Trophoblast cell (in vitro differentiated cells and primary cell): ENCODE measurements around the gene MAGI1.

Source experiments
- DNase-seq, 2 donors: peaks; one replicate each; pipeline ENCODE4 v3.0.0-alpha.2; 2016
- H2AFZ ChIP-seq: 2 replicates; pipeline ENCODE4 v1.6.1; 2013; ENCODE audit warnings: low read length, moderate library complexity, mild to moderate bottlenecking; ENCODE audit not compliant: insufficient read depth, poor library complexity
- H2AK5ac ChIP-seq: 2 replicates; pipeline ENCODE4 v1.6.1; 2013; ENCODE audit warnings: mild to moderate bottlenecking, low read length
- H2BK120ac ChIP-seq: 2 replicates; pipeline ENCODE4 v1.6.1; 2013; ENCODE audit warnings: low read length, mild to moderate bottlenecking, moderate library complexity; ENCODE audit not compliant: insufficient read depth, poor library complexity
- H2BK12ac ChIP-seq: 2 replicates; pipeline ENCODE4 v1.6.1; 2013; ENCODE audit warnings: mild to moderate bottlenecking, low read length, moderate library complexity
- H2BK5ac ChIP-seq: 2 replicates; pipeline ENCODE4 v1.6.1; 2013; ENCODE audit warnings: low read length, low read depth, moderate library complexity, mild to moderate bottlenecking; ENCODE audit not compliant: poor library complexity
- H3K14ac ChIP-seq: 2 replicates; pipeline ENCODE4 v1.6.1; 2013; ENCODE audit warnings: mild to moderate bottlenecking, low read length
- H3K18ac ChIP-seq: 2 replicates; pipeline ENCODE4 v1.6.1; 2013; ENCODE audit warnings: mild to moderate bottlenecking, low read length
- H3K23ac ChIP-seq: 2 replicates; pipeline ENCODE4 v1.6.1; 2013; ENCODE audit warnings: low read length
- H3K27ac ChIP-seq: 2 replicates; pipeline ENCODE4 v1.5.1; 2013; ENCODE audit warnings: low read depth, mild to moderate bottlenecking, inconsistent platforms, low read length, moderate library complexity
- H3K27me3 ChIP-seq: 2 replicates; pipeline ENCODE4 v1.6.1; 2013; ENCODE audit warnings: inconsistent platforms, mild to moderate bottlenecking, low read length, moderate library complexity; ENCODE audit not compliant: insufficient read depth
- H3K36me3 ChIP-seq, 2 experiments: 1 replicate in 1 of 2; 2 replicates in 1 of 2; pipeline ENCODE4 v1.6.1; 2013; ENCODE audit warnings: low read length in 2 of 2, mild to moderate bottlenecking in 2 of 2, moderate library complexity in 1 of 2; ENCODE audit not compliant: insufficient read depth in 2 of 2, control insufficient read depth in 1 of 2
- H3K4ac ChIP-seq: 2 replicates; pipeline ENCODE4 v1.6.1; 2013; ENCODE audit warnings: low read depth, mild to moderate bottlenecking, low read length, moderate library complexity
- H3K4me1 ChIP-seq, 2 experiments: 1 replicate in 1 of 2; 2 replicates in 1 of 2; pipeline ENCODE4 v1.6.1; 2013; ENCODE audit warnings: low read length in 2 of 2, mild to moderate bottlenecking in 2 of 2, moderate library complexity in 1 of 2; ENCODE audit not compliant: insufficient read depth in 2 of 2, control insufficient read depth in 1 of 2
- H3K4me2 ChIP-seq: 2 replicates; pipeline ENCODE4 v1.6.1; 2013; ENCODE audit warnings: inconsistent platforms, mild to moderate bottlenecking, low read length, moderate library complexity
- H3K4me3 ChIP-seq: 2 replicates; pipeline ENCODE4 v1.5.1; 2013; ENCODE audit warnings: mild to moderate bottlenecking, low read depth, low read length, inconsistent platforms
- H3K79me1 ChIP-seq: one replicate; pipeline ENCODE4 v1.6.1; 2013; ENCODE audit warnings: low read length
- H3K79me2 ChIP-seq: 2 replicates; pipeline ENCODE4 v1.6.1; 2013; ENCODE audit warnings: low read length, mild to moderate bottlenecking; ENCODE audit not compliant: control insufficient read depth, insufficient read depth, poor library complexity
- H3K9ac ChIP-seq: 2 replicates; pipeline ENCODE4 v1.6.1; 2013; ENCODE audit warnings: mild to moderate bottlenecking, low read length
- H3K9me3 ChIP-seq: 2 replicates; pipeline ENCODE4 v1.6.1; 2013; ENCODE audit warnings: low read depth, mild to moderate bottlenecking, control low read depth, inconsistent platforms, low read length; ENCODE audit not compliant: insufficient read depth
- H4K12ac ChIP-seq: 2 replicates; pipeline ENCODE4 v1.6.1; 2013; ENCODE audit warnings: low read depth, mild to moderate bottlenecking, low read length, moderate library complexity
- H4K8ac ChIP-seq: 2 replicates; pipeline ENCODE4 v1.6.1; 2013; ENCODE audit warnings: low read depth, mild to moderate bottlenecking, low read length, moderate library complexity
- H4K91ac ChIP-seq: one replicate; pipeline ENCODE4 v1.6.1; 2013; ENCODE audit warnings: low read depth, mild to moderate bottlenecking, low read length, moderate library complexity
- WGBS: extraction: QIAGEN DNeasy Blood & Tissue Kit; methylation state at CpG from one replicate; pipeline ENCODE4 v1.1.7; 2013; ENCODE audit warnings: missing lambda C conversion rate; ENCODE audit not compliant: insufficient read length, insufficient coverage; ENCODE audit errors: extremely low coverage; 5-methylcytosine and 5-hydroxymethylcytosine counted together

Gene MAGI1

GRCh38 chr3:65436580-65436979 lies 602.1 kb downstream of the MAGI1 start:
- WGBS: no CpG with 5 or more reads among the region's 1 CpG
- Histone ChIP-seq H3K27ac (no peak overlapping the region), H3K27me3 (no peaks in the 10 kb centered on the region)

GRCh38 chr3:65433480-65433879 lies 605.2 kb downstream of the MAGI1 start:
- no peak overlapping the region for H3K23ac ChIP-seq
- no peak overlapping the region for H2AFZ ChIP-seq
- H3K79me2 ChIP-seq: no peaks in the 10 kb centered on the region
- H2AK5ac ChIP-seq: no peak overlapping the region
- no peak overlapping the region for H3K27ac ChIP-seq
- H2BK120ac ChIP-seq: no peak overlapping the region
- H3K27me3 ChIP-seq: no peaks in the 10 kb centered on the region
- no peak overlapping the region for H3K18ac ChIP-seq
- H3K9ac ChIP-seq: no peak overlapping the region
- no peak for DNase-seq
- no peak overlapping the region for H4K12ac ChIP-seq
- peaks cover 5% of the 10 kb centered on the region in 2 experiments for H3K36me3 ChIP-seq
- no peak overlapping the region for H3K4ac ChIP-seq
- H3K79me1 ChIP-seq: no peaks in the 10 kb centered on the region
- no peak overlapping the region for H4K91ac ChIP-seq
- no peak overlapping the region for H2BK12ac ChIP-seq
- WGBS: no CpG with 5 or more reads among the region's 5 CpGs
- H3K14ac ChIP-seq: no peak overlapping the region
- H4K8ac ChIP-seq: no peak overlapping the region
- no peak overlapping the region for H2BK5ac ChIP-seq
- no peak overlapping the region for H3K4me2 ChIP-seq
- H3K4me1 ChIP-seq: no peaks in the 10 kb centered on the region
- no peaks in the 10 kb centered on the region for H3K9me3 ChIP-seq
- H3K4me3 ChIP-seq: no peak overlapping the region

More at GRCh38 chr3:65436580-65436979, 602.1 kb downstream of the MAGI1 start:
- no peak overlapping the region for H3K9ac ChIP-seq
- no peak overlapping the region for H3K4ac ChIP-seq
- H2AK5ac ChIP-seq: no peak overlapping the region
- no peak overlapping the region for H2BK120ac ChIP-seq
- DNase-seq: no peak
- no peaks in the 10 kb centered on the region for H3K79me2 ChIP-seq
- H4K8ac ChIP-seq: no peak overlapping the region
- H3K4me3 ChIP-seq: no peak overlapping the region
- H3K18ac ChIP-seq: no peak overlapping the region
- H4K12ac ChIP-seq: no peak overlapping the region
- no peak overlapping the region for H3K4me2 ChIP-seq
- H3K79me1 ChIP-seq: no peaks in the 10 kb centered on the region
- H3K9me3 ChIP-seq: no peaks in the 10 kb centered on the region
- no peak overlapping the region for H2BK5ac ChIP-seq
- H2BK12ac ChIP-seq: no peak overlapping the region
- no peak overlapping the region for H3K14ac ChIP-seq
- H2AFZ ChIP-seq: no peak overlapping the region
- peaks cover 0 to 1% of the 10 kb centered on the region in 2 experiments for H3K36me3 ChIP-seq
- H3K23ac ChIP-seq: no peak overlapping the region
- no peak overlapping the region for H4K91ac ChIP-seq
- no peaks in the 10 kb centered on the region for H3K4me1 ChIP-seq

GRCh38 chr3:65432388-65433003 lies 606.2 kb downstream of the MAGI1 start:
- H3K23ac ChIP-seq: no peak overlapping the region
- no peak overlapping the region for H3K27ac ChIP-seq
- no peak overlapping the region for H4K8ac ChIP-seq
- no peaks in the 10 kb centered on the region for H3K27me3 ChIP-seq
- no peak for DNase-seq
- H3K14ac ChIP-seq: no peak overlapping the region
- no peaks in the 10 kb centered on the region for H3K79me2 ChIP-seq
- no peaks in the 10 kb centered on the region for H3K9me3 ChIP-seq
- H2BK120ac ChIP-seq: no peak overlapping the region
- H3K9ac ChIP-seq: no peak overlapping the region
- no peak overlapping the region for H2BK12ac ChIP-seq
- H2BK5ac ChIP-seq: no peak overlapping the region
- H3K4ac ChIP-seq: no peak overlapping the region
- peaks cover 5 to 6% of the 10 kb centered on the region in 2 experiments for H3K36me3 ChIP-seq
- WGBS: no CpG with 5 or more reads among the region's 6 CpGs
- H3K79me1 ChIP-seq: no peaks in the 10 kb centered on the region
- H2AK5ac ChIP-seq: no peak overlapping the region
- no peak overlapping the region for H4K91ac ChIP-seq
- H3K4me2 ChIP-seq: no peak overlapping the region
- no peak overlapping the region for H2AFZ ChIP-seq
- H3K4me1 ChIP-seq: no peaks in the 10 kb centered on the region
- H3K4me3 ChIP-seq: no peak overlapping the region
- H3K18ac ChIP-seq: no peak overlapping the region
- no peak overlapping the region for H4K12ac ChIP-seq

- no peaks in the 10 kb centered on the region for H3K9me3 ChIP-seq
- no peak overlapping the region for H4K8ac ChIP-seq
- H2BK12ac ChIP-seq: no peak overlapping the region
- H3K79me1 ChIP-seq: no peaks in the 10 kb centered on the region
- H3K4me3 ChIP-seq: no peak overlapping the region
- H3K27me3 ChIP-seq: no peaks in the 10 kb centered on the region
- H4K12ac ChIP-seq: no peak overlapping the region
- H3K27ac ChIP-seq: no peak overlapping the region
- no peak overlapping the region for H2BK120ac ChIP-seq
- H3K4me1 ChIP-seq: no peaks in the 10 kb centered on the region
- no peak overlapping the region for H3K4me2 ChIP-seq
- H3K36me3 ChIP-seq: peaks cover 3 to 6% of the 10 kb centered on the region in 2 experiments
- no peak overlapping the region for H3K9ac ChIP-seq
- H3K18ac ChIP-seq: no peak overlapping the region
- no peaks in the 10 kb centered on the region for H3K79me2 ChIP-seq
- H3K23ac ChIP-seq: no peak overlapping the region
- H2AK5ac ChIP-seq: no peak overlapping the region
- no peak overlapping the region for H4K91ac ChIP-seq
- no peak overlapping the region for H2AFZ ChIP-seq
- no peak overlapping the region for H3K4ac ChIP-seq
- peak in 1 of 2 donors; percentile 37 for DNase-seq
- H2BK5ac ChIP-seq: no peak overlapping the region
- no CpG with 5 or more reads among the region's 3 CpGs for WGBS
- no peak overlapping the region for H3K14ac ChIP-seq
These were observed 612.8 kb downstream of the MAGI1 start for GRCh38 chr3:65425880-65426279.
